HG02763 (cell line): ENCODE data around the gene KMT5B.
"Not testable (repeated sequence)": the region's sequence is repeated elsewhere in the genome, so short reads cannot be mapped to it uniquely, and the experiment has no call there.

Experiments used
- ATAC-seq: cut with Tn5 transposase; IDR thresholded peaks from one replicate; pipeline ENCODE4 v1.9.1; 2021; ENCODE audit warnings: mild to moderate bottlenecking, moderate library complexity; ENCODE audit not compliant: unreplicated experiment

The KMT5B gene

GRCh38 chr11:68213135-68213515 is at the start of gene KMT5B:
Gene KMT5B (minus strand): TSS chr11:68213296. CDS start chr11:68190076, 23,220 bp downstream.
- peak; percentile 18 for ATAC-seq

- no peak for ATAC-seq
Measured at GRCh38 chr11:68262544-68262827, 49.4 kb upstream of the KMT5B start.

GRCh38 chr11:68261749-68262543 is 48.9 kb upstream of the KMT5B start:
- ATAC-seq, result no peak

GRCh38 chr11:68261006-68261405 is 47.9 kb upstream of the KMT5B start:
- ATAC-seq, result no peak

- ATAC-seq, result no peak
Measured at GRCh38 chr11:68260484-68260883, 47.4 kb upstream of the KMT5B start.

GRCh38 chr11:68259122-68259959 is 46.2 kb upstream of the KMT5B start:
- no peak for ATAC-seq

- ATAC-seq, result no peak
Measured at GRCh38 chr11:68258363-68258765, 45.3 kb upstream of the KMT5B start.

- no peak for ATAC-seq
Measured at GRCh38 chr11:68257477-68258362, 44.6 kb upstream of the KMT5B start.

GRCh38 chr11:68256331-68256741 is 43.2 kb upstream of the KMT5B start:
- ATAC-seq, result no peak

GRCh38 chr11:68255526-68255925 is 42.4 kb upstream of the KMT5B start:
- ATAC-seq, result no peak

GRCh38 chr11:68254421-68254820 is 41.3 kb upstream of the KMT5B start:
- ATAC-seq, result no peak

GRCh38 chr11:68251765-68252164 is 38.7 kb upstream of the KMT5B start:
- ATAC-seq, result no peak

- not testable (repeated sequence) for ATAC-seq
Measured at GRCh38 chr11:68244912-68245311, 31.8 kb upstream of the KMT5B start.

GRCh38 chr11:68243847-68244246 is 30.8 kb upstream of the KMT5B start:
- ATAC-seq, result not testable (repeated sequence)

GRCh38 chr11:68242616-68243015 is 29.5 kb upstream of the KMT5B start:
- ATAC-seq, result no peak

- ATAC-seq, result no peak
Measured at GRCh38 chr11:68231621-68232020, 18.5 kb upstream of the KMT5B start.

- ATAC-seq, result no peak
Measured at GRCh38 chr11:68229601-68230000, 16.5 kb upstream of the KMT5B start.

GRCh38 chr11:68226421-68226820 is 13.3 kb upstream of the KMT5B start:
- ATAC-seq, result no peak

- no peak for ATAC-seq
Measured at GRCh38 chr11:68224606-68225005, 11.5 kb upstream of the KMT5B start.

GRCh38 chr11:68223275-68223674 is 10.2 kb upstream of the KMT5B start:
- no peak for ATAC-seq

- no peak for ATAC-seq
Measured at GRCh38 chr11:68221406-68221805, 8.3 kb upstream of the KMT5B start.
